Measurements from ENCODE around the gene ZNF750. TPM values are rescaled to one million over a fixed set of nuclear protein-coding genes. Genes with fewer than 3 reads are reported as not detected.
A peak's percentile ranks its signal among the peaks of the same experiment; 100 is the strongest.
"Not testable (repeated sequence)": the region's sequence is repeated elsewhere in the genome, so short reads cannot be mapped to it uniquely, and the experiment has no call there.

Gene ZNF750
- total RNA-seq, 1 donor from 2014 or later, result 7.6 TPM

DNA sequence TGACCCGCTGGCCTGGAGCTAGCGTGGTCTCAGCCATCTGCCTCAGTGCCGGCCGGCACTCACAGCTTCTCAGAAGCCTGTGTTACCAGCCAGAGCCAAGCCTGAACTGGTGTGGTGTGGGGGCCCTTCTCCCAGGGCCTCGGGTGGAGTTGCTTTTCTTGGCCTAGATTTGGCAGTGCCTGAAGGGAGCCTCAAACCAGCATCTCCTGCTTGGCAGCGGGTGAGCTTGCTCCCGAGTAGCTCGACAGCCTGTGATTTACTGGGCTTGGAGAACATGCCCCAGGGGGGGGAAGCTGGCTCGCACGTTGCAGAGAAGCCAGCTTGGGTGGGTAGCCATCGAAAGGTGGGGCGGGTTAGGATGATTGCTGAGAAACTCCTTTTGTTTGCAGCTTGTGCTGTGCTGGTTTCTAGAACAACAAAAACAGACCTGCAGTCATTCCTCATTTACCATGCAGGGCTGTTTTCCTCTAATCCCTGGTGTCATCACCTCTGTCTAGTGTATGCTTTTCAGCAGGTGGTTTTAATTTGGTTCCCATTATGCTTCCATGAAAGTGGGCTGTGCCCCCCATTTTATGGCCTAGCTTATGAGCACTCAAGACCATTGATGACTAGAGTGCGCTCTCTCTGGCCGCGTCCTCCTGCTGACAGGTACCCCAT lies 45.7 kb downstream of the ZNF750 start:
- peak; percentile 66 for DNase-seq

DNA sequence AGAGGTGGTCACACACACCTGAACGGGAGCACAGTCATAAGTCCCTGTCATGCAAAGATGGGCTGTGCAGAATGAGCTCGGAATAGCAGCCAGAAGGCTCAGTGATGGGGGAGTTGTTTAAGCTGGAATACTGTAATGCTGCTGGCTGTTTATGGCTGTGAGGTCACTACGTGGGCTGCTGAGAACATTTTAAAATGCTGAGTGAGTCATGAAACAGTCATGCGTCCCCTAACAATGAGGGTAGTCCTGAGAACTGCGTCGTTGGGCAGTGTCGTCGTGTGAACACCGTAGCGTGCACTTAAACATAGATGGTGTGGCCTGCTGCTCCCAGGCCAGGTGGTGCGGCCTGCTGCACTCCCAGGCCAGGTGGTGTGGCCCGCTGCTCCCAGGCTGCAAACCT lies 48.3 kb downstream of the ZNF750 start:
- no peak for DNase-seq

DNA sequence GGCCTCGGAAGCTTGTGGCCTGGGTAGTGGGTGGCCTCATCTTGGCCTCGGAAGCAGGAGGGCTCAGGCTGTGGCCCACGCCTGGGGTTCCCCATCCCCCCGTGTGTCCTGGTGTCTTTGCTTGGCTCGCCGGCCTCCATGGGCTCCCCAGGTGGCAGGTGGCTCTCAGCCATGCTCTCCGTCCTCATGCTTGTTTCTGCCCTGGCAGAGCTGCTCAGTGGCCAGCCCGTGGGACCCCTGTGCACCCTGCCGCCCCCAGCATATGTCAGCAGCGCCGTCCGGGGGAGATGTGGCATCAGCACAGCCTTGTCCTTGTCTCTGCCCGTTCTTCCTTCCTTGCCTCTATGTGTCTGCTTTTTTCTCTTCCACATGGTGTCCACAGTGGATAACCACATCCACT lies 49.4 kb downstream of the ZNF750 start:
- no peak for DNase-seq

DNA sequence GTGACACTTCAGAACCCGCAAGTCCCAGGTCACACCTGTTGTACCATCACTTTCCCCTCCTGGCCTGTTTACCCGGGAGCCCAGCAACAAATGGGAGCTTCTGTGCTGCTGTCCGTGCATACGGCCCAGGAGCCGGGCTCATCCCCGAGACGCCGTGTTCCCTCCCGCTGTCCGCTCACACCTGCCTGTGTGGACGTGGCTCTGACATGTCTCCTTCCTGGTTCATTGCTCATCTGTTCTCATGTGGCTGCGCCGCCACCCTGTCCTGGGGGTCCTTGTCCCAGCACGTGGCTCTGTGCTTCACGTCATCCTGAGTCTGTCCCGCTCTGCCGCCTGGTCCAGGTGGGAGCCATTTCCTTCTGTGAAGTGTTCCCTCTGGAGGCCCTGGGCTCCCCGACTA lies 50.0 kb downstream of the ZNF750 start:
- no peak for DNase-seq

DNA sequence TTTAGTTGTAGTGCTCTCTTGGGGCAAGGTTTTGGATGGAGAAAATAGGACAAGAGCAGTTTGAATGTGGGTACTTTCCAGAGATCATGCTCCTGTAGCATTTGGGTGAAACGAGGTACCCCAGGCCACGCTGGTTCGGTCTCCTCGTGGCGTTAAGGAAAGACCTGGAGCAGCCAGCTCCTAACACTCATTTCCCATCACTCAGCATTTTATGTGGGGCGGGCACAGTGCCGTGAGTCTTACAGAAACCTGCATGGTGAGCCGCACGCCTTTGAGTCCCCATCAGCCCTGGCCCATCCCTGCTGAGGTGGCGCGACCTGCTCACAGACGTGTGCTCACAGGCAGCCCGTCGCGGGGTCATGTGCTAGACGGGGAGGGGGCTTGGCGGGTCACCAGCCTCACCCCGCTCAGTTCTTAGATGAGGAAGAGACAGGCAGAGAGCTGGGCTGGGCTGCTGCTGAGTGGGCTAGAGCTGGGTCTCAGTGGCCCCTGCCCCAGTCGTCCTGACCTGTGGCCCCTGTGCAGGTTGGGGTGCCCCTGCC lies 50.7 kb downstream of the ZNF750 start:
- DNase-seq, result no peak

DNA sequence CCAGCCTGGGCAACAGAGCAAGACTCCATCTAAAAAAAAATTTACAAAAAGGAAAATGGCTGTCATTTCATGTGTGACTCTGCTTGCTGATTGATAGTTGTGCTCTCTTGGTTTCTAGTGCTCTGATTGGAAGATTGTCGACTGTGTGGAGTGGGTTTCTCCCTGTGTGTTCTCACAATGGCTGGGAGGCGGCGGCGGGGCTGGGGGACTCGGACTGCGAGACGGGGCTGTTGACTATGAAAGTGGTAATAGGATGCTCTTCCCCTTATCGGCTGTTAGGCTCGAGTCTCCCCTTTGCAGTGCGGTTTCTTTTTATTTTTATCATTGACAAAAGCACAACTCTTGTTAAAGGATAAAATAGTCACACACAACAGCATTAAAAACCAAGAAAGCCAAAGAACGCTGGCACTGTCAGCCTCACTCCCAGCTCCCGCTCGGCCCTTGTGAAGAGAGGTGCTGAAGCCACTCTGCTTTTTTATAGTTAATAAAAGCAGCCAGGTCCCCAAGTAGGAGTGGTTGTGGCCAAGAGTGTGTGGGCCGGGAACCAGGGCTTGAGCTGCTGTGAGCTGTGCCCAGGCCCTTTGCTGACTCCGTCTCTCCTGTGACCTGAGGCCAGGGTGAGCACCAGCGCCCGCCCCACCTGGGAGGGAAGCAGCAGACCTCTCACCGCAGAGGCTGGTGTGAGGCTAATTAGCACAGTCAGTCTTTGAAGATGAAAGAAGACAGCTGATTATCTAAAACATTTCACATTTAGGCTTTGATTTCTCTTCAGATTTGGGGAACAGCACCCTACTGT lies 51.4 kb downstream of the ZNF750 start:
- DNase-seq, result no peak

DNA sequence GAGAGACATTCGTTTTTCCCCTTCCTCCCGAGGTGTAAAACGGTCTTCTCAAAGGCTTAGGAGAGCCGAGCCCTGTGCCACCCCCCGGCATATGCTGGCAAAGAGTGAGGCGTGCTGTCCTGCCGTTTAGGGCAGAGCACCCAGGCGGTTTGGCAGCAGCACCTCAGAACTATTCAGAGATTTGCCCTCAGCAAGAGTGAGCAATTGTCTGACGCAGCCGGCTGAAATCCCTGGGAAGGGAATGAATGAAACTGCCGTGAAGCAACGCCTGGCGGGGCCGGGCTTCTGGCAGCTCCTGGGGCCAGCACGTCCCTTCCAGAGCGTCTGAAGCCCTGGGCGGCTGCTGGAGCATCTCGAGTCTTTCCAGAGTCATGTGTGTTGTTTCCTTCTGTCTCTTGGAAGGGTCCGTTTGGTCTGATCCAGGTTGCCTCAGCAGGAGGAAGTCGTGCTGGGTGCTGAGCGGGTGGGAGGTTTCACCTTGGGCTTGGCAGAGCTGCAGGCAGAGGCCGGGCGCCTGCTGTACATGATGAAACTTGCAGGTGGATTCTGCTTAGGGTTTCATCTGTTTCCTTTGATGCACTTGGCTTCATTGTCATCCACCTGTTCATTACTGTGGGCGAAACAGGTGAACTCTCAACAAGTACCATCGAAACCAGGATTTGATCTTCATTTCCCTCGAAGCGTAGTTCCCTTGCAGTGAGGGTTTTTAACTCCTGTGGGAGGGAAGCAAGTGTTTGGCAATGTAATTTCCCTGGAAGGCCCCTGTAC lies 52.6 kb downstream of the ZNF750 start:
- no peak for DNase-seq

DNA sequence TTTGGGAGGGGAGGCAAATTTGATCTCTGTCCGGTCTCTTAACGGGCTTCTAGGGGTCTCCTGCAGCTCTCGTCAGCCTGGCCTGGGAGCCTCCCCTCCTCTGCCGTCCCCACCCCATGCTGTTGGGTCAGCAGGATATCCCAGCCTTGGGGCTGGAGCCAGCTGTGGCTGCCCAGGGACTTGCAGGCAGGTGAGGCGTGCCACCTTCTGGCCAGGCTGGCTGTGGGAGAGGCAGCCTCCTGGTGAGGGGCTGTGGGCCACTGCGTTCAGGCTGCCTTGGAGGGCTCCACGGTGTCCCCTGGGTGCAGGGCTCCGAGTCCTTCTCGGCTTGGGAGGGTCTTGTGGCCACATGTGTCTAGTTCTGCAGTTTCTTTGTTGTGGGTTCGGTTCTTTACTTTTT lies 53.4 kb downstream of the ZNF750 start:
- no peak for DNase-seq

DNA sequence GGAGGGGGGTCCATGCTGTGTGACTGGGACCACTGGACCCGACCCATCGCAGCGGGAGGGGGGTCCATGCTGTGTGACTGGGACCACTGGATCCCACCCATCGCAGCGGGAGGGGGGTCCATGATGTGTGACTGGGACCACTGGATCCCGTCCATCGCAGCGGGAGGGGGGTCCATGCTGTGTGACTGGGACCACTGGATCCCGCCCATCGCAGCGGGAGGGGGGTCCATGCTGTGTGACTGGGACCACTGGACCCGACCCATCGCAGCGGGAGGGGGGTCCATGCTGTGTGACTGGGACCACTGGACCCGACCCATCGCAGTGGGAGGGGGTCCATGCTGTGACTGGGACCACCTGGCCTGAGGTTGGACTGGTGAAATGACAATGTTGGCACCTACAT lies 54.2 kb downstream of the ZNF750 start:
- DNase-seq, result not testable (repeated sequence)

DNA sequence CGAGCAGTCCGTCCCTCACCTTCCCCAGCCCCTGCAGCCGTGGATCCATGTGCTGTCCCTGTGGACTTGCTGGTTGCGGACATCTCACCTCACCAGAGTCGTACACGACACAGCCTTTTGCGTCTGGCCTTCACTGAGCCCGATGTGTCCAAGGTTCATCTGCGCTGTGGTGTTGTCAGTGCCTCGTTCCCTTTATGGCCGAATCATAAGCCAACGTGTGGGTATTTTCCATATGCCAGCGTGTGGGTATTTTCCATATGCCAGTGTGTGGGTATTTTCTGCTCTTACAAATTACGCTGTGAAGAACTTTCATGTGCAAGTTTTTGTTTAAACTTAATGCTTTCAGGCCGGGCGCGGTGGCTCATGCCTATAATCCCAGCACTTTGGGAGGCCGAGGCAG lies 56.3 kb downstream of the ZNF750 start:
- no peak for DNase-seq

DNA sequence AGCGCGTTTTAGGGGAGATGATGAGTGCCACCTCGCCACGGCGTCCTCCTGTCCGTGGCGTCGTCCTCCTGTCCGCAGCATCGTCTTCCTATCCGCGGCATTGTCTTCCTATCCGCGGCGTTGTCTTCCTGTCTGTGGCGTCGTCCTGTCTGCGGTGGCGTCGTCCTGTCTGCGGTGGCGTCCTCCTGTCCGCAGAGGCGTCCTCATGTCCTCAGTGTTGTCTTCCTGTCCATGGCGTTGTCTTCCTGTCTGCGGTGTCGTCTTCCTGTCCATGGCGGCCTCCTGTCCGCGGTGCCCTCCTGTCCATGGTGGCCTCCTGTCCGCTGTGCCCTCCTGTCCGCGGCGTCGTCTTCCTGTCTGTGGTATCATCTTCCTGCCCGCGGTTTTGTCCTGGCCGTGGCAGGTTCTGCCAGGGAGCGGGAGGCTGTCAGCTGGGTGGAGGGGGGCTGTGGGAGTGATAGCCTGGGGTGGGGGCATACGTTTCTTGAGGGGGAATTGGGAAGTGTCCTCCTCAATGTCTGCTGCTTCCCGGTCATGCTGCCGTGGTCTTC lies 57.1 kb downstream of the ZNF750 start:
- no peak for DNase-seq

DNA sequence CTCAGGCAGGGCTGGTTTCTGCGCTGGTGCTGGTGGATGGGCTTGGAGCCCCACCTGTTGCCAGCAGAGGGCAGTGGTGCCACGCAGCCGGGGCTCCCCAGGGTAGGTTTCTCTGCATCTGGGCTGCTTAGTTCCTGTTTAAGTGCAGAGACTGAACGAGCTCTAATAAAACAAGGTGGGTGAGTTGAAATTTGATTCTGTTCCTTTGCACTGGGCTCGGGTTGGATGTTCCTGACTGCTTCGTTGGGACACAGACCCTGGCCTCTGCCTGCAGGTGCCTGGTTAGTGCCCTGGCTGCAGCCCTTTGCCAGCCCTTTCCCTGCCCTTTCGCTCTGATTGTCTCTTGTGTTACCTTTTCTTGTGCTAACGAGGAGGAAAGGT lies 57.9 kb downstream of the ZNF750 start:
- DNase-seq, result peak; percentile 93

DNA sequence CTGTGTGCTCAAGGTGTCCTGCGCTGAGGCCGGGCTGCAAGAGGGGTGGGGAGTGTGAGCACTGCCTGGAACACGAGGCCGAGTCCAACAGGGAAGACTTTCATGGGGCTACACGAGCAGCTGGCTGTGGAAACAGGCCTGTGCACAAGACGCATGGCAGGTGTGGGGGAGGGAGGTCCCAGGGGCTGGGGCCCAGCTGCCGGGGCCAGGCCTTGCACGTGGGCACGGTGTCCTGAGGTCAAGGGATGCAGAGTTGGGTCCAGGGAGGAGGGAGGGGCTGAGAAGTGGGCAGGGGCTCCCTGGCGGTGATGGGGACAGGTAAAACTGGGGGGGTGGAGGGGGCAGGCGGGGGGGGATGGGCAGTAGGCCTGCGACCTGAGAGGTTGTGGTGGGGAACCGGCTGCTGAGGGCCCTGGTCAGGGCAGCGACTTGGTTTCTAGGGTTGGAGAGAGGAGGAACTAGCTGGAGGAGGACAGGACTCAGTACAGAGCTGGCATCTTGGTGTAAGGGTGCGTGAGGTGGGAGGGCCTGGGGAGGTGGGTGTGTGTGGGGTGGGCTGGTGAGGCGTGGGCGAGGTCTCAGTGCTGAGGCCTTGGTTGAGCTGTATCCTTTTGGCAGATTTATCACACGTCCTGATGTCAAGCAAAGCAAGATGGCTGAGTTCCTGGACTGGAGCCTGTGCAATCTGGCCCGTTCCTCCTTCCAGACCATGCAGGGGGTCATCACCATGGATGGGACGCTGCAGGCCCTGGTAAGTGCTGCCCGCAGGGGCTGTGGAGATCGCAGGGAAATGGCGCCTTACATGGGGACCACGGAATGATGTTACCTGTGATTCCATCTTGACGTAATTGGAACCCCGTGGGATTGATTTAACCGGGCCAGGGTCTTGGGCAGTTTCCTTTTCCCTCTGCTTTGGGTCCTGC lies 58.6 kb downstream of the ZNF750 start:
- DNase-seq, result peak; percentile 51

DNA sequence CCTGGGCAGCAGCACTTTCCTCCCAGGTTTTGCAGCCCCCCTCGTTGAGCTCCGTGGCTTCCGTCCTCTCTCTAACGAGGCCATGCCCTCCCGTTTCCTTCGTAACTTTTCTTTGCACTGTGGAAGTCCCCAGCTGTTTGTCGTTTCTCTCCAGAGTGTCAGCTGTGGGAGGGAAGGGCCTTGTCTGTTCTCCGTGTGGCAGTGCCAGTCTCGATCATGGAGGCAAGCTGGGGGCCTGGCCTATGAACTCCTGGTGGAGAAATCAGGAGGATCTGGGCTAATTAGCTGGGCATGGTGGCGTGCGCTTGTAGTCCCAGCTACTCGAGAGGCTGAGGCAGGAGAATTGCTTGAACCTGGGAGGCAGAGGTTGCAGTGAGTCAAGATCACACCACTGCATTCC lies 59.6 kb downstream of the ZNF750 start:
- DNase-seq, result peak; percentile 74

DNA sequence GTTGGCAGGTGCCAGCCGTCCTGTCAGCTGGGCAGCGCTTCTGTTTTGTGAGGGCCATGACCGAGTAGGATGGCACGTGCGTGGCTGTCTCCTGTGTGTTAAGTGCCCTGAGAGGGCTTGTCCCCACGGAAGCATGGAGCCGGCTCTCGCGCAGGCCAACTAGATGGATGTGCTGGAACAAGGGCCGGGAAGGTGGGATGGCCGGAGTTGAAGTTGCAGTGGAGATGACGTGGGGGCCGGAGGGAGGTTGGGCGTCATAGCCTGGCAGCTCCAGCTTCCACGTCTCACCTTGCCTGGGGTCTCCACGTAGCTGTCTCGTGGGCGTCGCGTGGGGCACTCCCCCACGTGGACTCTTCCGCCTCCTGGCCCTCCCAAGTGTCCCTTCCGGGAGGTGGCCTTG lies 60.3 kb downstream of the ZNF750 start:
- DNase-seq, result peak; percentile 44

Other genes starting within 250 kb of the ZNF750 start
- 60.1 TPM for gene WDR45B, start 191.6 kb downstream of the ZNF750 start, total RNA-seq
- 40.9 TPM for gene RAB40B, start 141.3 kb downstream of the ZNF750 start, total RNA-seq
- gene FN3KRP, start 123.3 kb downstream of the ZNF750 start, total RNA-seq, result 23.3 TPM
- gene FN3K, start 104.4 kb downstream of the ZNF750 start, total RNA-seq, result 8.4 TPM
- 40.4 TPM for gene TBCD, start 88.0 kb downstream of the ZNF750 start, total RNA-seq
- 45.6 TPM for gene METRNL, start 239.6 kb upstream of the ZNF750 start, total RNA-seq

All from tongue (tissue), 2 donors.